SK-N-SH treated with all-trans-retinoic acid at 6 μM for 48 hours (cell line): ENCODE data around the gene HERC6.

Experiments
- ATAC-seq: fragments of 200-7000 bp; cut with Tn5 transposase; 3 replicates; pipeline ENCODE4 v1.9.1; 2020; ENCODE audit warnings: mild to moderate bottlenecking, moderate library complexity
- ARNTL ChIP-seq: fragments of 450-650 bp; formaldehyde crosslinking; IDR thresholded peaks from 2 replicates; pipeline ENCODE4 v1.5.0; 2020; ENCODE audit warnings: low read depth, mild to moderate bottlenecking, moderate library complexity, borderline replicate concordance
- BACH2 ChIP-seq: fragments of 250-450 bp; sonication (Bioruptor Pico); IDR thresholded peaks from 2 replicates; pipeline ENCODE4 v1.9.0; 2021; ENCODE audit warnings: mild to moderate bottlenecking, borderline replicate concordance
- CSDC2 ChIP-seq: fragments of 250-450 bp; sonication (Bioruptor Pico); IDR thresholded peaks from 2 replicates; pipeline ENCODE4 v1.5.0; 2020; ENCODE audit warnings: mild to moderate bottlenecking, moderate library complexity
- ESRRG ChIP-seq: fragments of 250-450 bp; sonication (Bioruptor Pico); IDR thresholded peaks from 2 replicates; pipeline ENCODE4 v1.6.1; 2021; ENCODE audit warnings: mild to moderate bottlenecking
- OSR1 ChIP-seq: fragments of 250-450 bp; sonication (Bioruptor Pico); IDR thresholded peaks from 2 replicates; pipeline ENCODE4 v1.8.0; 2022; ENCODE audit warnings: moderate library complexity, mild to moderate bottlenecking, inconsistent platforms
- RARB ChIP-seq: fragments of 250-450 bp; sonication (Bioruptor Pico); IDR thresholded peaks from 2 replicates; pipeline ENCODE4 v1.8.0; 2021; ENCODE audit warnings: mild to moderate bottlenecking, moderate library complexity
- SNAI2 ChIP-seq: fragments of 250-450 bp; sonication (Bioruptor Pico); IDR thresholded peaks from 2 replicates; pipeline ENCODE4 v1.5.0; 2020; ENCODE audit warnings: mild to moderate bottlenecking, moderate library complexity
- TCF4 ChIP-seq: fragments of 250-450 bp; sonication (Bioruptor Pico); IDR thresholded peaks from 2 replicates; pipeline ENCODE4 v1.8.0; 2021; ENCODE audit warnings: mild to moderate bottlenecking, moderate library complexity, borderline replicate concordance
- TOX ChIP-seq: fragments of 250-450 bp; sonication (Bioruptor Pico); IDR thresholded peaks from 2 replicates; pipeline ENCODE4 v1.8.0; 2021; ENCODE audit warnings: mild to moderate bottlenecking, moderate library complexity, borderline replicate concordance
- ZFP3 ChIP-seq: fragments of 250-450 bp; sonication (Bioruptor Pico); IDR thresholded peaks from 2 replicates; pipeline ENCODE4 v1.5.0; 2020; ENCODE audit warnings: mild to moderate bottlenecking, moderate library complexity
- ZFP30 ChIP-seq: fragments of 450-650 bp; formaldehyde crosslinking; IDR thresholded peaks from 2 replicates; pipeline ENCODE4 v1.5.0; 2022; ENCODE audit warnings: mild to moderate bottlenecking, moderate library complexity
- ZNF565 ChIP-seq: fragments of 450-650 bp; formaldehyde crosslinking; conservative IDR thresholded peaks from 2 replicates; pipeline ENCODE4 v1.5.0; 2020; ENCODE audit warnings: low read depth, mild to moderate bottlenecking, moderate library complexity
- ZNF70 ChIP-seq: fragments of 450-650 bp; formaldehyde crosslinking; IDR thresholded peaks from 2 replicates; pipeline ENCODE4 v1.5.0; 2020; ENCODE audit warnings: mild to moderate bottlenecking, moderate library complexity
- ZNF8 ChIP-seq: fragments of 450-650 bp; formaldehyde crosslinking; IDR thresholded peaks from 2 replicates; pipeline ENCODE4 v1.5.0; 2020; ENCODE audit warnings: mild to moderate bottlenecking, moderate library complexity
- TF ChIP-seq, protein P1 (sequence below): fragments of 250-450 bp; sonication (Bioruptor Pico); IDR thresholded peaks from 2 replicates; pipeline ENCODE4 v1.5.0; 2020; ENCODE audit warnings: mild to moderate bottlenecking, moderate library complexity
- TF ChIP-seq, protein P2 (sequence below): fragments of 250-450 bp; sonication (Bioruptor Pico); IDR thresholded peaks from 2 replicates; pipeline ENCODE4 v1.5.1; 2021; ENCODE audit warnings: mild to moderate bottlenecking, moderate library complexity
- TF ChIP-seq, protein P3 (sequence below): fragments of 250-450 bp; sonication (Bioruptor Pico); IDR thresholded peaks from 2 replicates; pipeline ENCODE4 v1.8.0; 2020; ENCODE audit warnings: mild to moderate bottlenecking, moderate library complexity, borderline replicate concordance
- TF ChIP-seq, protein P4 (sequence below): fragments of 250-450 bp; sonication (Bioruptor Pico); IDR thresholded peaks from 2 replicates; pipeline ENCODE4 v1.8.0; 2021; ENCODE audit warnings: low read depth, mild to moderate bottlenecking, moderate library complexity, borderline replicate concordance
- TF ChIP-seq, protein P5 (sequence below): fragments of 250-450 bp; sonication (Bioruptor Pico); IDR thresholded peaks from 2 replicates; pipeline ENCODE4 v1.5.1; 2020; ENCODE audit warnings: low read depth, mild to moderate bottlenecking, moderate library complexity

HERC6 gene

DNA sequence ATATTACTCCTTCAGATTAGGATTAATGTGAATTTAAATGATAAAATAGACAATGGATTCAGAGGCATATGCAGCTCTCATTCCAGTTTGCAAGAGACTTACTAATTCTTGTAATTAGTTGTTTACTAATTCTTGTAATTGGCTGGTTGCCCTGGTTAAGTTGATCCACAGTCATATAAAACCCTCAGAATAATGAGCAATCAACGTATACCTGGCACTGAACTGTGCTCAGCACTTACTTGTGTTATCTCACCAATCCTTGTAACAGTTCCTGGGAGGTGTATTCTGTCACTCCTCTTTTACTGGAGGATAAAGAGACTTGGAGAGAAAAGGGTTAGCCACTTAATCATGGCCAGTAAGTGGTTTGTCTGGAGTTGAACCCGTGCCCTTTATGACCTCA is 88.7 kb downstream of the HERC6 start (continued):
- TF ChIP-seq, protein P1, sequence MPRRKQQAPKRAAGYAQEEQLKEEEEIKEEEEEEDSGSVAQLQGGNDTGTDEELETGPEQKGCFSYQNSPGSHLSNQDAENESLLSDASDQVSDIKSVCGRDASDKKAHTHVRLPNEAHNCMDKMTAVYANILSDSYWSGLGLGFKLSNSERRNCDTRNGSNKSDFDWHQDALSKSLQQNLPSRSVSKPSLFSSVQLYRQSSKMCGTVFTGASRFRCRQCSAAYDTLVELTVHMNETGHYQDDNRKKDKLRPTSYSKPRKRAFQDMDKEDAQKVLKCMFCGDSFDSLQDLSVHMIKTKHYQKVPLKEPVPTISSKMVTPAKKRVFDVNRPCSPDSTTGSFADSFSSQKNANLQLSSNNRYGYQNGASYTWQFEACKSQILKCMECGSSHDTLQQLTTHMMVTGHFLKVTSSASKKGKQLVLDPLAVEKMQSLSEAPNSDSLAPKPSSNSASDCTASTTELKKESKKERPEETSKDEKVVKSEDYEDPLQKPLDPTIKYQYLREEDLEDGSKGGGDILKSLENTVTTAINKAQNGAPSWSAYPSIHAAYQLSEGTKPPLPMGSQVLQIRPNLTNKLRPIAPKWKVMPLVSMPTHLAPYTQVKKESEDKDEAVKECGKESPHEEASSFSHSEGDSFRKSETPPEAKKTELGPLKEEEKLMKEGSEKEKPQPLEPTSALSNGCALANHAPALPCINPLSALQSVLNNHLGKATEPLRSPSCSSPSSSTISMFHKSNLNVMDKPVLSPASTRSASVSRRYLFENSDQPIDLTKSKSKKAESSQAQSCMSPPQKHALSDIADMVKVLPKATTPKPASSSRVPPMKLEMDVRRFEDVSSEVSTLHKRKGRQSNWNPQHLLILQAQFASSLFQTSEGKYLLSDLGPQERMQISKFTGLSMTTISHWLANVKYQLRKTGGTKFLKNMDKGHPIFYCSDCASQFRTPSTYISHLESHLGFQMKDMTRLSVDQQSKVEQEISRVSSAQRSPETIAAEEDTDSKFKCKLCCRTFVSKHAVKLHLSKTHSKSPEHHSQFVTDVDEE = no peak
- TF ChIP-seq, protein P2, sequence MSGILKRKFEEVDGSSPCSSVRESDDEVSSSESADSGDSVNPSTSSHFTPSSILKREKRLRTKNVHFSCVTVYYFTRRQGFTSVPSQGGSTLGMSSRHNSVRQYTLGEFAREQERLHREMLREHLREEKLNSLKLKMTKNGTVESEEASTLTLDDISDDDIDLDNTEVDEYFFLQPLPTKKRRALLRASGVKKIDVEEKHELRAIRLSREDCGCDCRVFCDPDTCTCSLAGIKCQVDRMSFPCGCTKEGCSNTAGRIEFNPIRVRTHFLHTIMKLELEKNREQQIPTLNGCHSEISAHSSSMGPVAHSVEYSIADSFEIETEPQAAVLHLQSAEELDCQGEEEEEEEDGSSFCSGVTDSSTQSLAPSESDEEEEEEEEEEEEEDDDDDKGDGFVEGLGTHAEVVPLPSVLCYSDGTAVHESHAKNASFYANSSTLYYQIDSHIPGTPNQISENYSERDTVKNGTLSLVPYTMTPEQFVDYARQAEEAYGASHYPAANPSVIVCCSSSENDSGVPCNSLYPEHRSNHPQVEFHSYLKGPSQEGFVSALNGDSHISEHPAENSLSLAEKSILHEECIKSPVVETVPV = no peak
- no peak for TF ChIP-seq ESRRG (CRISPR knock-in tag)
- TF ChIP-seq, all 23 proteins: peak for 0

DNA sequence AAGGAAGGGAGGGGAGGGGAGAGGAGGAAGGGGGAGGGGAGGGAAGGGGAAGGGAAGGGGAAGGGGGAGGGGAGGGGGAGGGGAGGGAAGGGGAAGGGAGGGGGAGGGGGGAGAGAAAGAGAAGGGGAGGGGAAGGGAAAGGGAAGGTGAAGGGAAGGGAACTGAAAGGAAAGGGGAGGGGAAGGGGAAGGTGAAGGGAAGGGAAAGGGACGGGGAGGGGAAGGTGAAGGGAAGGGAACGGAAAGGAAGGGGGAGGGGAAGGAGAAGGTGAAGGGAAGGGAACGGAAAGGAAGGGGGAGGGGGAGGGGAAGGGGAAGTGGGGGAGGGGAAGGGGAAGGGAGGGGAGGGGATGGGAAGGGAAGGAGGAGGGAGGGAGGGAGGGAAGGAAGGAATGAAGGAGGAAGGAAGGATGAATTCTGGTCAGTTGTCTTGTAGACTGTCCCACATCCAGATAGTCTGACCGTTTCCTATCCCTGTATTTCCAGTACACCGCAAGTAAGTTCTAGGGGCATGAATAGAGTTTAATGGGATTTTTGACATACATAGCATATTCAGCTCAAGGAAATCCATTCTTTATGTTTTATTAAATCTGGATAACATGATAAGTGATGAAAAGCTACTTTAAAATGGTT is 98.7 kb downstream of the HERC6 start:
- no peak for ATAC-seq
- TF ChIP-seq TOX (CRISPR knock-in tag) (no peak), ZFP3 (CRISPR knock-in tag) (no peak), RARB (no peak), ZNF70 (no peak), ZNF8 (CRISPR knock-in tag) (no peak), ARNTL (CRISPR knock-in tag) (no peak), BACH2 (CRISPR knock-in tag) (no peak), ZNF565 (CRISPR knock-in tag) (no peak), TCF4 (no peak), SNAI2 (CRISPR knock-in tag) (no peak), CSDC2 (no peak), OSR1 (no peak), ZFP30 (CRISPR knock-in tag) (no peak), ESRRG (CRISPR knock-in tag) (no peak)
- TF ChIP-seq, protein P3, sequence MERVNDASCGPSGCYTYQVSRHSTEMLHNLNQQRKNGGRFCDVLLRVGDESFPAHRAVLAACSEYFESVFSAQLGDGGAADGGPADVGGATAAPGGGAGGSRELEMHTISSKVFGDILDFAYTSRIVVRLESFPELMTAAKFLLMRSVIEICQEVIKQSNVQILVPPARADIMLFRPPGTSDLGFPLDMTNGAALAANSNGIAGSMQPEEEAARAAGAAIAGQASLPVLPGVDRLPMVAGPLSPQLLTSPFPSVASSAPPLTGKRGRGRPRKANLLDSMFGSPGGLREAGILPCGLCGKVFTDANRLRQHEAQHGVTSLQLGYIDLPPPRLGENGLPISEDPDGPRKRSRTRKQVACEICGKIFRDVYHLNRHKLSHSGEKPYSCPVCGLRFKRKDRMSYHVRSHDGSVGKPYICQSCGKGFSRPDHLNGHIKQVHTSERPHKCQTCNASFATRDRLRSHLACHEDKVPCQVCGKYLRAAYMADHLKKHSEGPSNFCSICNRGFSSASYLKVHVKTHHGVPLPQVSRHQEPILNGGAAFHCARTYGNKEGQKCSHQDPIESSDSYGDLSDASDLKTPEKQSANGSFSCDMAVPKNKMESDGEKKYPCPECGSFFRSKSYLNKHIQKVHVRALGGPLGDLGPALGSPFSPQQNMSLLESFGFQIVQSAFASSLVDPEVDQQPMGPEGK = no peak
- TF ChIP-seq, protein P4, sequence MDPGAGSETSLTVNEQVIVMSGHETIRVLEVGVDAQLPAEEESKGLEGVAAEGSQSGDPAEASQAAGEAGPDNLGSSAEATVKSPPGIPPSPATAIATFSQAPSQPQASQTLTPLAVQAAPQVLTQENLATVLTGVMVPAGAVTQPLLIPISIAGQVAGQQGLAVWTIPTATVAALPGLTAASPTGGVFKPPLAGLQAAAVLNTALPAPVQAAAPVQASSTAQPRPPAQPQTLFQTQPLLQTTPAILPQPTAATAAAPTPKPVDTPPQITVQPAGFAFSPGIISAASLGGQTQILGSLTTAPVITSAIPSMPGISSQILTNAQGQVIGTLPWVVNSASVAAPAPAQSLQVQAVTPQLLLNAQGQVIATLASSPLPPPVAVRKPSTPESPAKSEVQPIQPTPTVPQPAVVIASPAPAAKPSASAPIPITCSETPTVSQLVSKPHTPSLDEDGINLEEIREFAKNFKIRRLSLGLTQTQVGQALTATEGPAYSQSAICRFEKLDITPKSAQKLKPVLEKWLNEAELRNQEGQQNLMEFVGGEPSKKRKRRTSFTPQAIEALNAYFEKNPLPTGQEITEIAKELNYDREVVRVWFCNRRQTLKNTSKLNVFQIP (CRISPR knock-in tag) = no peak
- TF ChIP-seq, protein P2 = no peak

DNA sequence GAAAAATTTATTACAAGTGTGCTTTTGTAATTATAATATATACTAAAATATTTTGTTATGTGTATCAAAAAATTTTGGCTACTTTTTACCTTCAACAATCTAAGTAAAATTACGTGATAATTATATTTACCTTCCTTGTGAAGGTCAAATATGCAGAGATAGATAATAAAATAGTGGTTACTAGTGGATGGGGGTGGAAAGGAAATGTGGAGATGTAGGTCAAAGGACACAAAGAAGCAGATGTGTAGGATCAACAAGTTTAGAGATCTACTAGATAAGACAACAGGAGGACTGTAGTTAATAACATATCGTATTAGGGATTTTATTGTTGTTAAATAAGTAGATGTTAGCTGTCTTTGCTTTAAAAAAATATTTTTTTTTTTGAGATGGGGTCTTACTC is 99.6 kb downstream of the HERC6 start:
- ATAC-seq = no peak
- TF ChIP-seq TCF4 (no peak), TOX (CRISPR knock-in tag) (no peak), ZNF8 (CRISPR knock-in tag) (no peak), ARNTL (CRISPR knock-in tag) (no peak), OSR1 (no peak), SNAI2 (CRISPR knock-in tag) (no peak), ZFP30 (CRISPR knock-in tag) (no peak)
- TF ChIP-seq, protein P5, sequence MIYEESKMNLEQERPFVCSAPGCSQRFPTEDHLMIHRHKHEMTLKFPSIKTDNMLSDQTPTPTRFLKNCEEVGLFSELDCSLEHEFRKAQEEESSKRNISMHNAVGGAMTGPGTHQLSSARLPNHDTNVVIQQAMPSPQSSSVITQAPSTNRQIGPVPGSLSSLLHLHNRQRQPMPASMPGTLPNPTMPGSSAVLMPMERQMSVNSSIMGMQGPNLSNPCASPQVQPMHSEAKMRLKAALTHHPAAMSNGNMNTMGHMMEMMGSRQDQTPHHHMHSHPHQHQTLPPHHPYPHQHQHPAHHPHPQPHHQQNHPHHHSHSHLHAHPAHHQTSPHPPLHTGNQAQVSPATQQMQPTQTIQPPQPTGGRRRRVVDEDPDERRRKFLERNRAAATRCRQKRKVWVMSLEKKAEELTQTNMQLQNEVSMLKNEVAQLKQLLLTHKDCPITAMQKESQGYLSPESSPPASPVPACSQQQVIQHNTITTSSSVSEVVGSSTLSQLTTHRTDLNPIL (CRISPR knock-in tag) = no peak
- TF ChIP-seq, protein P3 = no peak
- TF ChIP-seq, protein P2 = no peak
- TF ChIP-seq, protein P4 (CRISPR knock-in tag) = no peak
